Measurements from ENCODE around the gene AGAP1. TPM values are rescaled to one million over a fixed set of nuclear protein-coding genes. Genes with fewer than 3 reads are reported as not detected.

Gene AGAP1
- polyA plus RNA-seq, 4 donors: 20.2 to 21.2 (median 20.3) TPM

DNA sequence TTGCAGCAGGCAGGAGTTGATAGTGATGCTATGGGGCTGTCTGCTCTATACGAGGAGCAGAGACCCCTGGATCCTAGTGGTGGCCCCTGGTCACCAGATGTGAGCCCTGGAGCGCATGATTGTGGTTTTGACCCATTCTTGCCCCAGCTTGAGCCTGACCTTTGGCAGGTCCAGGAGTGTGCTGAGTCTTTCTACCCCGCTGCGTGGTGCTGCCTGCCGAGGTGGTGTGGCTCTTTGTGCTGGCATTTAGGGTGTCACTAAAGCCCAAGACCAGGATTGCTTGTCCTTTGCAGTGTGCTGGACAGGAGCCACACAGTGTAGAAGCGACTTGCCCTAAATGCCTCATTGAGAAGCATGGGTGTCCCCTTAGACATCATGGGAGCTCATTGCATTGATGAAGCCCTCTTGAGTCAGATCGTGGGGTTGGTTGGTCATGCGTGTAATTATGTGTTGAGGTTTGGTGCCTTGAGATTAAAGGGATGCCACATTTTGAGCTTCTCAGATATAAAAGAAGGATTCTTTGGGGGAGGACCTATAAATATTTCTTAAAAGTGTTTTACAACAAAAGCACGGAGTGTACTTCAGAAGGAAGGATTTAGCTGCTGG, 88.3 kb downstream of the AGAP1 start:
- no peak for DNase-seq (ENCODE audit: low read depth in 4 of 4, low spot score in 3 of 4)

DNA sequence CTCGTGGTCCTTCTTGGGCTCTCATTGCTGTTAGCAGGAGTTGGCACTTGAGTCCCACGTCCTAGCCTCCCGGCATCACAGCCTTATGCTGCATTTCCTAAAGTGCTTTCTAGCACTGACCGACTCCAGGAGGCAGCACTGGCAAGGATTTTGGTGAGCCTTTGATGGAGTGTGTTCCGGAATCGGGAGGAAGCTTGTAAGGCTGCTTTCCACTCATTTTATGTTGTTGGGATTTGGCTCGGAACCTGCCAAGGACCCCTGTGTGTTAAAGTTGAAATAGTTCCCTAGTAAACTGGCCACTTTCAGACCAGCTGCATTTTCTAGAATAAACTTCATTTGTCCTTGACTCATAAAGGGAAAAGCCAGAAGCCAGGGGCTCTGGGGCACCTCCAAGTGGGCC, 88.9 kb downstream of the AGAP1 start:
- no peak for DNase-seq (ENCODE audit: low read depth in 4 of 4, low spot score in 3 of 4)

DNA sequence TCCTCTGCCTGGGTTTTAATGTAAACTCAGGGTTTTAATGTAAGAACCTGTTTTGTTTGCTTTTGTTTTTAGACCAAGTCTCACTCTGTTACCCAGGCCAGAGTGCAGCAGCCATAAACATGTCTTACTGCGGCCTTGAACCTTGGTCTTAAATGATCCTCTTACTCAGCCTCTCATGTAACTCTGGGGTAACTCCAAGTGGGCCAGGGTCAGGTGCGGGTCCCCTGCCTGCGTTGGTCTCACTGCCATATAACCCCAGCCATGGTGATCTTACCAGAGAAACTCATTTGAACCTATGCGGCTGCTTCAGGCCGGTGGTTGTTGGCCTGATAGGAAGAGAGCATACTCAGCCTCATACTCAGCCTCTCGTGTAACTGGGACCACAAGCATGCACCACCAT, 89.3 kb downstream of the AGAP1 start:
- DNase-seq (ENCODE audit: low read depth in 4 of 4, low spot score in 3 of 4): no peak

DNA sequence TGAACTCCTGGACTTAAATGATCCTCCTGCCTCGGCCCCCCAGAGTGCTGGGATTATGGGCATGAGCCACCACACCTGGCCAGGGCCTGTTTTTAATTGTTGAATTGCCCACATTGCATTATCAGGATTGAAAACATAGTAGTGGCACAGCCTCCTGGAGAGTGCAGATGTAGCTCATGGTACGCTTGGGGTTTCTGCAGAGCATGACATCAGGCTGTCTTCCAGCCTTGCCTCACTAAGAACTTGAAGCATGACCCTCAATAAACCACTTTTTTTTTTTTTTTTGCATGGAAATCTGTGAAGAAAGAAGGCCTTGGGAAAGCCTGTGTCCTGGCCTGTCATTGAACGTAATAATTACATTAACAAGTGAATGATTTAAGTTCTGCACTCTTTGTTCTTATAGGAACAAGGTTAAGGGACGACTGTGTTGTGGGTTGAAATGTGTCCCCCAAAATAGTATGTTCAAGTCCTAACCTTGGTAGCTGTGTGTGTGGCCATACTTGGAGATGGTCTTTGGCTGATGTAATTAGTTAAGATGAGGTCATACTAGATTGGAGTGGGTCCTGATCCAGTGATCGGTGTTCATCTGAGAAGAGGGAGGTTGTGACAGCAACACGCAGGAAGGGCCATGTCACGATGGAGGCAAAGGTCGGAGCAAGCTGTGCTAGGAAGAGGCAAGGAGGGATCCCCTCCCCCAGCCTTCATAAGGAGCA, 90.2 kb downstream of the AGAP1 start:
- DNase-seq (ENCODE audit: low read depth in 4 of 4, low spot score in 3 of 4): no peak

GRCh38 chr2:235584638-235585007, 90.8 kb downstream of the AGAP1 start:
- DNase-seq (ENCODE audit: low read depth in 4 of 4, low spot score in 3 of 4): no peak

DNA sequence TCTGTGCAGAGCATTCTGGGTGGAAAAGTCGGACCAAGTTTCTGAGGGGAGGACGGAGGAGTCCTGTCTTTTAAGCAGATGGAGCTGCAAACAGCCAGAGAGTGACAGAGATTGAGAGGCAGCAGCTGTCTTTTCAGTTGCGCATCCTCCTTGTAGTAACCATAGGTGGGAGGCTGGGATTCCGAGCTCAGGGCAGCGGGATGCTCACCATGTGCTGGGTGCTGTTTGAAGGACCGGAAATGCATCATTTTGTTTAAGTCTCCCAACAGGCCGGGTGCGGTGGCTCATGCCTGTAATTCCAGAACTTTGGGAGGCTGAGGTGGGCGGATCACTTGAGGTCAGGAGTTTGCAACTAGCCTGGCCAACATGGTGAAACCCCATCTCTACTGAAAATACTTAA, 93.4 kb downstream of the AGAP1 start:
- DNase-seq (ENCODE audit: low read depth in 4 of 4, low spot score in 3 of 4): no peak

DNA sequence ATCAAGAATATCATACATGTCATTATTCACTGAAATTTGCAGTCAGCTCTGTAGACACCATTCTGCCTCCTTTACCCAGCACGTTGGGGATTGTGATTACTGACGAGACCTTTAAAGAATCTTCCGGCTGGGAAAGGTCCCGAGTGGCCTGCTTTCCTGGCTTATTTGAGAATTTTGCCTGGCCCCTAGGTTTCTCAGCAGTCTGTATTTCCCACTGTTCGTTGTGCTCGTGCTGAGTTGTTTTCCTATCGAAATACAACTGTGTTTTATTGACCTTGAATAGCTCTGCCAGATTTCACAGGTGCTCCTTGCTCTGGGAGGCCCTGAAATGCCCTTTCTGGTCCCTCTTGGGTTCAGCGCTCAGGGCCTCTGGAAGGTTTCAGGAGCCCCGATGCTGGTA, 94.9 kb downstream of the AGAP1 start:
- DNase-seq (ENCODE audit: low read depth in 4 of 4, low spot score in 3 of 4): no peak

DNA sequence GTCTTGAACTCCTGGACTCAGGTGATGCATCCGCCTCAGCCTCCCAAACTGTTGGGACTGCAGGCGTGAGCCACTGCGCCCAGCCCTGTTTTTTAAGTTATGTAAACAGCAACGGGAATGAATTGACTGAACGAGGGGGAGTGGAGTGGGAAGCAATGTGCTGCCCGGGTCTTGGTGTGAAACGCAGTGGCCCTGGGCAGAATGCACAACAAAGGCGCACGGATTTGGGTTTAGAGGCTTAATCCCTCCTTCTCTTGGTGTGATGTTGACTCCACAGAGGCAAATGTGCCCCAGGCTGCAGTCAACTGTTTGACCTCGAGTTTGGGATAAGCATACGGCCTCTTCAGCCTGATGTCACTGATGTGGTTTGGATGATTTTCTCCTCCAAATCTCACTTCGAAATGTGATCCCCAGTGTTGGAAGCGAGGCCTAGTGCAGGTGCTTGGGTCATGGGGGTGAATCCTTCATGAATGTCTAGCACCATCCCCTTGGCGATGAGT, 97.4 kb downstream of the AGAP1 start:
- no peak for DNase-seq (ENCODE audit: low read depth in 4 of 4, low spot score in 3 of 4)

- no peak for DNase-seq (ENCODE audit: low read depth in 4 of 4, low spot score in 3 of 4)
Observed at GRCh38 chr2:235591921-235592320, 98.1 kb downstream of the AGAP1 start.

- DNase-seq (ENCODE audit: low read depth in 4 of 4, low spot score in 3 of 4): no peak
Observed at GRCh38 chr2:235592430-235592829, 98.6 kb downstream of the AGAP1 start.

- no peak for DNase-seq (ENCODE audit: low read depth in 4 of 4, low spot score in 3 of 4)
Observed at GRCh38 chr2:235592836-235593235, 99.0 kb downstream of the AGAP1 start.

DNA sequence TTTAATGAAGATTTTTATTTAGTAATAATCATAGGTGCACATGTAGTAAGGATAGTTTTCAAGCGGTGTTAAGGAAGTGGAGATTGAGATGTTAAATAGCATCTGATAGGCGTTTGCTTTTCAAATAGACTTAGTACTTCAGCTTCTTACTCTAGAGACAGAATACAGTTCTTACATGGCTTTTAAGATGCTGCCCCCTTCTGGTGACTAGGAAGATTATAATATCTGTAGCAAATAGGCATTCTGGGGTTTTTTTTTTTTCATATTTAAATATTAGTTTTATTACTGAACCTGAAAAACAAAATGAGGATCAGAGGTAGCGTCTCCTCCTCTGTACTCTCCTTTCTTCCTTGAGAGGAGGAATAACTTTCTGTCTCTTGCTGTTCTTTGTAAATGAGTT, 100.2 kb downstream of the AGAP1 start:
- peak in 3 of 4 donors; percentile 48 to 60 (median 50) for DNase-seq (ENCODE audit: low read depth in 4 of 4, low spot score in 3 of 4)

- no peak for DNase-seq (ENCODE audit: low read depth in 4 of 4, low spot score in 3 of 4)
Observed at GRCh38 chr2:235594964-235595363, 101.1 kb downstream of the AGAP1 start.

- DNase-seq (ENCODE audit: low read depth in 4 of 4, low spot score in 3 of 4): peak; percentile 60 to 71 (median 66)
Observed at GRCh38 chr2:235595422-235596010, 101.7 kb downstream of the AGAP1 start.

GRCh38 chr2:235596272-235596671, 102.4 kb downstream of the AGAP1 start:
- DNase-seq (ENCODE audit: low read depth in 4 of 4, low spot score in 3 of 4): no peak

DNA sequence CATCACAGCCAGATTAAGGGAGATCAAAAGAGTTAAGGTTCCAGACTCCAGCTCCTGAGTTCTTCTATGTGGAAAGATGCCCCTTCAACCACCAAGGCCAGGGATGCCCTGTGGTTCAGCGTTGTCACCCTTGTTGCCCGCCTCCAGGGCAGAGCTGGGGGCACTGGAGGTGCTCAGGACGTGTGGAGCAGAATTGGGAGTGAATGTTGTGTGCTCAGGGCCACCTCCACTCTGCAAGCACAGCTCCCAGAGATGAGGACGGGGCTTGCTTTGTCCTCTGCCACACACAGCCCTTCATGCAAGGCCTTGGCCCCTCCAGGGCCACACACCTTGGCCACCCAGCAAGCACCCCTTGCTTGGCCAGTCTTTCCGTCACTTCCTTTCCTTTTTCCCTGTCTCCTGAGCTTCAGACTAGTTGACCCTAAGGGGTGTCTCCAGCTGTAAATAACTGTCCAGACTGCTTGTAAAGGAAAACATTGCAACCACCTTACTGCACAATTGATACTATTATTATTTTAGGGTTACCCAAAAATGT, 103.3 kb downstream of the AGAP1 start:
- DNase-seq (ENCODE audit: low read depth in 4 of 4, low spot score in 3 of 4): no peak

GRCh38 chr2:235598026-235598425, 104.2 kb downstream of the AGAP1 start:
- DNase-seq (ENCODE audit: low read depth in 4 of 4, low spot score in 3 of 4): no peak

- DNase-seq (ENCODE audit: low read depth in 4 of 4, low spot score in 3 of 4): no peak
Observed at GRCh38 chr2:235598532-235599531, 105.0 kb downstream of the AGAP1 start.

- no peak for DNase-seq (ENCODE audit: low read depth in 4 of 4, low spot score in 3 of 4)
Observed at GRCh38 chr2:235599596-235600338, 105.9 kb downstream of the AGAP1 start.

- no peak for DNase-seq (ENCODE audit: low read depth in 4 of 4, low spot score in 3 of 4)
Observed at GRCh38 chr2:235600406-235600805, 106.6 kb downstream of the AGAP1 start.
